Liver (tissue), 9 donors: ENCODE measurements around the gene DGKB. TPM values are rescaled to one million over a fixed set of nuclear protein-coding genes. Genes with fewer than 3 reads are reported as not detected.

Source experiments
- DNase-seq: peaks from one replicate; pipeline ENCODE4 v3.0.0-alpha.2; 2017; ENCODE audit warnings: low spot score
- H3K27ac ChIP-seq, 2 donors: one replicate each; pipeline ENCODE4 v1.7.0; 2013; ENCODE audit warnings: inconsistent platforms in 2 of 2, low read length in 2 of 2, control low read depth in 1 of 2, low read depth in 1 of 2, mild to moderate bottlenecking in 1 of 2
- H3K27me3 ChIP-seq, 4 donors: one replicate each; pipeline versions ENCODE4 v1.6.1 to v1.7.0; 2013; ENCODE audit warnings: low read length in 3 of 4, inconsistent platforms in 1 of 4, mild to moderate bottlenecking in 1 of 4, moderate library complexity in 1 of 4; ENCODE audit not compliant: control insufficient read depth in 4 of 4, insufficient read depth in 4 of 4
- H3K36me3 ChIP-seq, 4 donors: one replicate each; pipeline versions ENCODE4 v1.6.1 to v1.7.0; 2013; ENCODE audit warnings: low read length in 3 of 4, mild to moderate bottlenecking in 3 of 4, low read depth in 1 of 4, moderate library complexity in 1 of 4; ENCODE audit not compliant: control insufficient read depth in 4 of 4, insufficient read depth in 3 of 4
- H3K4me1 ChIP-seq, 4 donors: one replicate each; pipeline versions ENCODE4 v1.6.1 to v1.7.0; 2013; ENCODE audit warnings: low read length in 3 of 4, mild to moderate bottlenecking in 3 of 4, moderate library complexity in 1 of 4; ENCODE audit not compliant: control insufficient read depth in 4 of 4, insufficient read depth in 4 of 4
- H3K4me3 ChIP-seq, 3 donors: one replicate each; pipeline versions ENCODE4 v1.6.1 to v1.7.0; 2013; ENCODE audit warnings: low read length in 3 of 3, control low read depth in 1 of 3, low read depth in 1 of 3, mild to moderate bottlenecking in 1 of 3
- H3K9ac ChIP-seq, 2 donors: one replicate each; pipeline ENCODE4 v1.7.0; 2013; ENCODE audit warnings: low read length in 2 of 2, mild to moderate bottlenecking in 2 of 2, moderate library complexity in 2 of 2, control low read depth in 1 of 2, low read depth in 1 of 2
- H3K9me3 ChIP-seq, 4 donors: one replicate each; pipeline versions ENCODE4 v1.6.1 to v1.7.0; 2013; ENCODE audit warnings: low read length in 3 of 4; ENCODE audit not compliant: control insufficient read depth in 4 of 4
- ATF3 ChIP-seq: IDR thresholded peaks from 2 replicates; pipeline ENCODE4 v1.6.1; 2016; ENCODE audit warnings: antibody characterized with exemption
- EGR1 ChIP-seq, 2 donors: IDR thresholded peaks; 2 replicates each; pipeline ENCODE4 v1.6.1; 2016 to 2018; ENCODE audit warnings: antibody characterized with exemption in 2 of 2, low read depth in 2 of 2
- FOXA1 ChIP-seq: IDR thresholded peaks from 2 replicates; pipeline ENCODE4 v1.6.1; 2016; ENCODE audit warnings: antibody characterized with exemption
- FOXA2 ChIP-seq: IDR thresholded peaks from 2 replicates; pipeline ENCODE4 v1.6.1; 2016; ENCODE audit warnings: antibody characterized with exemption
- GABPA ChIP-seq, 2 donors: IDR thresholded peaks in 1 of 2; conservative IDR thresholded peaks in 1 of 2; 2 replicates each; pipeline ENCODE4 v1.6.1; 2016; ENCODE audit warnings: antibody characterized with exemption in 2 of 2, mild to moderate bottlenecking in 1 of 2, moderate library complexity in 1 of 2
- HNF4A ChIP-seq, 2 donors: conservative IDR thresholded peaks; 2 replicates each; pipeline ENCODE4 v1.6.1; 2016; ENCODE audit warnings: antibody characterized with exemption in 2 of 2, mild to moderate bottlenecking in 2 of 2
- HNF4G ChIP-seq: IDR thresholded peaks from 2 replicates; pipeline ENCODE4 v1.6.1; 2016; ENCODE audit warnings: antibody characterized with exemption
- JUND ChIP-seq, 2 donors: IDR thresholded peaks; 2 replicates each; pipeline ENCODE4 v1.6.1; 2016; ENCODE audit warnings: antibody characterized with exemption in 2 of 2
- NR2F2 ChIP-seq: IDR thresholded peaks from 2 replicates; pipeline ENCODE4 v1.6.1; 2016; ENCODE audit warnings: antibody characterized with exemption
- RAD21 ChIP-seq, 2 donors: IDR thresholded peaks; 2 replicates each; pipeline ENCODE4 v1.6.1; 2016; ENCODE audit warnings: antibody characterized with exemption in 2 of 2, mild to moderate bottlenecking in 2 of 2
- REST ChIP-seq: IDR thresholded peaks from 2 replicates; pipeline ENCODE4 v1.6.1; 2016; ENCODE audit warnings: antibody characterized with exemption, mild to moderate bottlenecking
- RXRA ChIP-seq, 2 donors: IDR thresholded peaks; 2 replicates each; pipeline ENCODE4 v1.6.1; 2017 to 2018; ENCODE audit warnings: antibody characterized with exemption in 2 of 2, mild to moderate bottlenecking in 1 of 2
- SP1 ChIP-seq: IDR thresholded peaks from 2 replicates; pipeline ENCODE4 v1.6.1; 2018; ENCODE audit warnings: antibody characterized with exemption, mild to moderate bottlenecking
- TAF1 ChIP-seq: conservative IDR thresholded peaks from 2 replicates; pipeline ENCODE4 v1.6.1; 2016; ENCODE audit warnings: antibody characterized with exemption, mild to moderate bottlenecking
- YY1 ChIP-seq: IDR thresholded peaks from 2 replicates; pipeline ENCODE4 v1.6.1; 2016; ENCODE audit warnings: antibody characterized with exemption, mild to moderate bottlenecking
- ZBTB33 ChIP-seq: IDR thresholded peaks from 2 replicates; pipeline ENCODE4 v1.6.1; 2016; ENCODE audit warnings: antibody characterized with exemption
- WGBS: extraction: QIAGEN DNeasy Blood & Tissue Kit; methylation state at CpG from one replicate; pipeline ENCODE4 v1.1.7; 2013; 5-methylcytosine and 5-hydroxymethylcytosine counted together
- polyA plus RNA-seq, 2 donors: library from polyadenylated mRNA; stranded (reverse) in 1 of 2; unstranded in 1 of 2; fragments of 200-250 nt in 1 of 2; fragments of >200 nt in 1 of 2; fragmentation: Nextera tagmentation in 1 of 2; extraction: Ambion mirVana in 1 of 2; gene quantifications; one replicate each; pipeline versions ENCODE4 v1.2.1 to v1.2.3, GENCODE V29; 2013 to 2015
- total RNA-seq, 2 donors: library from RNA; depleted of rRNA; stranded (reverse); fragments of >200 nt; gene quantifications; one replicate each; pipeline ENCODE4 v1.2.3, GENCODE V29; 2014
- TF ChIP-seq, protein P1 (sequence below): IDR thresholded peaks from 2 replicates; pipeline ENCODE4 v1.6.1; 2016; ENCODE audit warnings: antibody characterized with exemption
- TF ChIP-seq, protein P2 (sequence below): fragments of 150-350 bp; IDR thresholded peaks from 2 replicates; pipeline ENCODE4 v1.5.1; 2017; ENCODE audit warnings: improper control_type of control experiment, low read depth, low read length; ENCODE audit not compliant: missing input control
- donor health status: healthy.
- donor health status: healthy.
- donor health status: healthy.
- donor health status: healthy.
- donor health status: healthy.

DGKB gene
- total and polyA plus RNA-seq, 4 donors, result 0.09 to 0.42 TPM; not detected in 2

DNA sequence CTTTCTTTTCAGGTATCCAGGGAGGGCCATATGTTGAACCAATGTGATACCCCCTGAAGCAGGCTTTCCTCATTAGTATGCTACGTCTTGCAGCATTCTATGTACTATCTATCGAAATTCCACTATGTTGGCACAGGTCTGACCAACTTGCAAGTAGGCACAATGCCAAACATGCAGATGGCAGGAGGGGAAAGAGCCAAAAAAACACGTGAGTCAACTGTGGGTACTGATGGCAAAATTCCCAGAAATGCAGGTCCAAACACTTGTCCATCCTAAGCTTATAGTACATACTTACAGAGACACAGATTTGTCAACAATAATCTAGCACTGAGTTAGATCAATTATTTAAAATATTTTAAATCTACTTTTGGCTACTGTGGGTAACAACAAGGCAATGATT is 394.9 kb downstream of the DGKB start:
- Histone ChIP-seq H3K27ac (no peak overlapping the region), H3K4me3 (no peak overlapping the region), H3K36me3 (no peaks in the 10 kb centered on the region), H3K27me3 (no peaks in the 10 kb centered on the region), H3K9me3 (peaks cover 0 to 6% (median 1%) of the 10 kb centered on the region in 4 donors), H3K4me1 (peaks cover 0 to 5% (median 0%) of the 10 kb centered on the region in 4 donors), H3K9ac (no peak overlapping the region)
- WGBS, result 28% methylated on average over 3 of the region's 3 CpGs
- TF ChIP-seq SP1 (peak; percentile 26), ATF3 (no peak), REST (no peak), FOXA2 (peak; percentile 20), NR2F2 (no peak), RAD21 (IDR thresholded peaks at IDR 0.05) (peak in 1 of 2 donors; percentile 47), HNF4G (no peak), GABPA (IDR thresholded peaks at IDR 0.05 in 1 of 2, conservative IDR thresholded peaks at IDR 0.05 in 1 of 2) (no peak), ZBTB33 (no peak), TAF1 (no peak), FOXA1 (peak; percentile 27), JUND (IDR thresholded peaks at IDR 0.05) (no peak), EGR1 (IDR thresholded peaks at IDR 0.05; ENCODE audit: low read depth in 2 of 2) (no peak), YY1 (no peak), HNF4A (conservative IDR thresholded peaks at IDR 0.05) (peak; percentile 48 to 57), RXRA (IDR thresholded peaks at IDR 0.05) (no peak)
- TF ChIP-seq, protein P1, sequence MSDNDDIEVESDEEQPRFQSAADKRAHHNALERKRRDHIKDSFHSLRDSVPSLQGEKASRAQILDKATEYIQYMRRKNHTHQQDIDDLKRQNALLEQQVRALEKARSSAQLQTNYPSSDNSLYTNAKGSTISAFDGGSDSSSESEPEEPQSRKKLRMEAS, result peak; percentile 18
- TF ChIP-seq, protein P2, sequence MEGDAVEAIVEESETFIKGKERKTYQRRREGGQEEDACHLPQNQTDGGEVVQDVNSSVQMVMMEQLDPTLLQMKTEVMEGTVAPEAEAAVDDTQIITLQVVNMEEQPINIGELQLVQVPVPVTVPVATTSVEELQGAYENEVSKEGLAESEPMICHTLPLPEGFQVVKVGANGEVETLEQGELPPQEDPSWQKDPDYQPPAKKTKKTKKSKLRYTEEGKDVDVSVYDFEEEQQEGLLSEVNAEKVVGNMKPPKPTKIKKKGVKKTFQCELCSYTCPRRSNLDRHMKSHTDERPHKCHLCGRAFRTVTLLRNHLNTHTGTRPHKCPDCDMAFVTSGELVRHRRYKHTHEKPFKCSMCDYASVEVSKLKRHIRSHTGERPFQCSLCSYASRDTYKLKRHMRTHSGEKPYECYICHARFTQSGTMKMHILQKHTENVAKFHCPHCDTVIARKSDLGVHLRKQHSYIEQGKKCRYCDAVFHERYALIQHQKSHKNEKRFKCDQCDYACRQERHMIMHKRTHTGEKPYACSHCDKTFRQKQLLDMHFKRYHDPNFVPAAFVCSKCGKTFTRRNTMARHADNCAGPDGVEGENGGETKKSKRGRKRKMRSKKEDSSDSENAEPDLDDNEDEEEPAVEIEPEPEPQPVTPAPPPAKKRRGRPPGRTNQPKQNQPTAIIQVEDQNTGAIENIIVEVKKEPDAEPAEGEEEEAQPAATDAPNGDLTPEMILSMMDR, result no peak
- DNase-seq, result no peak
